HepG2 (cell line): ENCODE measurements around the gene NSD2. TPM values are rescaled to one million over a fixed set of nuclear protein-coding genes. Genes with fewer than 3 reads are reported as not detected.

ENCODE experiments used
- AKAP8 ChIP-seq: sonication (generic); formaldehyde crosslinking; IDR thresholded peaks from 2 replicates; pipeline ENCODE4 v1.5.1; 2020; ENCODE audit warnings: mild to moderate bottlenecking, missing genetic modification reagents
- ATF7 ChIP-seq, 2 experiments: fragments of 450-650 bp in 1 of 2; sonication (generic) in 1 of 2; formaldehyde crosslinking in 1 of 2; IDR thresholded peaks; 2 replicates each; pipeline versions ENCODE4 v1.4.0 to v1.6.1; 2016 to 2020; ENCODE audit warnings: antibody characterized with exemption in 1 of 2, mild to moderate bottlenecking in 1 of 2, missing genetic modification reagents in 1 of 2
- CBX2 ChIP-seq, 2 experiments: fragments of 200-600 bp in 1 of 2; sonication (generic); formaldehyde crosslinking in 1 of 2; IDR thresholded peaks; 2 replicates each; pipeline versions ENCODE4 v1.7.0 to v1.8.1; 2018 to 2022; ENCODE audit warnings: low read depth in 2 of 2, low read length in 1 of 2, mild to moderate bottlenecking in 1 of 2, missing genetic modification reagents in 1 of 2
- CENPX ChIP-seq: sonication (generic); formaldehyde crosslinking; IDR thresholded peaks from 2 replicates; pipeline ENCODE4 v1.9.0; 2021; ENCODE audit warnings: mild to moderate bottlenecking, missing genetic modification reagents, moderate library complexity
- EED ChIP-seq: sonication (generic); formaldehyde crosslinking; IDR thresholded peaks from 2 replicates; pipeline ENCODE4 v1.5.0; 2020; ENCODE audit warnings: mild to moderate bottlenecking, missing genetic modification reagents
- FOXA3 ChIP-seq: IDR thresholded peaks from 2 replicates; pipeline ENCODE4 v1.6.1; 2016; ENCODE audit warnings: missing genetic modification reagents, missing compliant biosample characterization
- HCFC1 ChIP-seq: fragments of 150-350 bp; IDR thresholded peaks from 2 replicates; pipeline ENCODE4 v1.6.1; 2014; ENCODE audit warnings: low read depth, low read length
- HDAC1 ChIP-seq: sonication (generic); formaldehyde crosslinking; IDR thresholded peaks from 2 replicates; pipeline ENCODE4 v1.5.1; 2020; ENCODE audit warnings: mild to moderate bottlenecking, missing genetic modification reagents
- MTA3 ChIP-seq: sonication (generic); formaldehyde crosslinking; IDR thresholded peaks from 2 replicates; pipeline ENCODE4 v1.4.0; 2020; ENCODE audit warnings: missing genetic modification reagents
- REPIN1 ChIP-seq: sonication (generic); formaldehyde crosslinking; IDR thresholded peaks from 2 replicates; pipeline ENCODE4 v1.8.0; 2022; ENCODE audit warnings: missing genetic modification reagents, low read depth, mild to moderate bottlenecking, borderline replicate concordance
- SATB2 ChIP-seq: sonication (generic); formaldehyde crosslinking; IDR thresholded peaks from 2 replicates; pipeline ENCODE4 v1.5.0; 2020; ENCODE audit warnings: missing genetic modification reagents
- SIX1 ChIP-seq: sonication (generic); formaldehyde crosslinking; IDR thresholded peaks from 2 replicates; pipeline ENCODE4 v1.4.0; 2020; ENCODE audit warnings: missing genetic modification reagents, borderline replicate concordance
- TCF7 ChIP-seq: sonication (generic); IDR thresholded peaks from 2 replicates; pipeline ENCODE4 v1.6.1; 2016; ENCODE audit warnings: antibody characterized with exemption, low read depth
- TEAD2 ChIP-seq: sonication (generic); formaldehyde crosslinking; IDR thresholded peaks from 2 replicates; pipeline ENCODE4 v1.9.0; 2021; ENCODE audit warnings: missing genetic modification reagents
- ZMYM3 ChIP-seq: sonication (generic); formaldehyde crosslinking; IDR thresholded peaks from 2 replicates; pipeline ENCODE4 v1.5.1; 2020; ENCODE audit warnings: mild to moderate bottlenecking, missing genetic modification reagents
- ZNF468 ChIP-seq: sonication (generic); formaldehyde crosslinking; IDR thresholded peaks from 2 replicates; pipeline ENCODE4 v1.8.0; 2022; ENCODE audit warnings: mild to moderate bottlenecking, moderate library complexity, missing genetic modification reagents
- ZNF746 ChIP-seq: sonication (generic); formaldehyde crosslinking; IDR thresholded peaks from 2 replicates; pipeline ENCODE4 v1.8.0; 2022; ENCODE audit warnings: mild to moderate bottlenecking, missing genetic modification reagents
- ZNF788 ChIP-seq: sonication (generic); formaldehyde crosslinking; IDR thresholded peaks from 2 replicates; pipeline ENCODE4 v1.5.0; 2020; ENCODE audit warnings: mild to moderate bottlenecking, missing genetic modification reagents, borderline replicate concordance
- polyA plus RNA-seq, 8 experiments: library from polyadenylated mRNA; depleted of rRNA in 3 of 8; stranded (reverse) in 7 of 8; unstranded in 1 of 8; fragments of >200 nt; fragmentation: Illumina TruSeq in 4 of 8; extraction: Trizol in 4 of 8; gene quantifications; 2 replicates each; pipeline versions ENCODE4 v1.2.1 to v1.2.3, GENCODE V29; 2011 to 2016; ENCODE audit warnings: low read depth in 4 of 8, missing spikeins in 1 of 8, mixed read lengths in 1 of 8; ENCODE audit not compliant: insufficient read depth in 1 of 8
- total RNA-seq, 5 experiments: library from RNA; depleted of rRNA; stranded (reverse); fragments of >200 nt; fragmentation: Illumina TruSeq; extraction: Trizol; gene quantifications; 2 replicates each; pipeline ENCODE4 v1.2.3, GENCODE V29; 2016; ENCODE audit warnings: low read depth in 1 of 5
- TF ChIP-seq, protein P1 (sequence below): sonication (generic); formaldehyde crosslinking; IDR thresholded peaks from 2 replicates; pipeline ENCODE4 v1.5.0; 2020; ENCODE audit warnings: mild to moderate bottlenecking, missing genetic modification reagents, borderline replicate concordance
- TF ChIP-seq, protein P2 (sequence below): IDR thresholded peaks from 2 replicates; pipeline ENCODE4 v1.6.1; 2016; ENCODE audit warnings: mild to moderate bottlenecking

Gene NSD2
- total and polyA plus RNA-seq, 2 of the 13 experiments (the other 11 are each of a cell fraction or from before 2014, with no cell fraction given) = 22.0 to 65.9 TPM

DNA sequence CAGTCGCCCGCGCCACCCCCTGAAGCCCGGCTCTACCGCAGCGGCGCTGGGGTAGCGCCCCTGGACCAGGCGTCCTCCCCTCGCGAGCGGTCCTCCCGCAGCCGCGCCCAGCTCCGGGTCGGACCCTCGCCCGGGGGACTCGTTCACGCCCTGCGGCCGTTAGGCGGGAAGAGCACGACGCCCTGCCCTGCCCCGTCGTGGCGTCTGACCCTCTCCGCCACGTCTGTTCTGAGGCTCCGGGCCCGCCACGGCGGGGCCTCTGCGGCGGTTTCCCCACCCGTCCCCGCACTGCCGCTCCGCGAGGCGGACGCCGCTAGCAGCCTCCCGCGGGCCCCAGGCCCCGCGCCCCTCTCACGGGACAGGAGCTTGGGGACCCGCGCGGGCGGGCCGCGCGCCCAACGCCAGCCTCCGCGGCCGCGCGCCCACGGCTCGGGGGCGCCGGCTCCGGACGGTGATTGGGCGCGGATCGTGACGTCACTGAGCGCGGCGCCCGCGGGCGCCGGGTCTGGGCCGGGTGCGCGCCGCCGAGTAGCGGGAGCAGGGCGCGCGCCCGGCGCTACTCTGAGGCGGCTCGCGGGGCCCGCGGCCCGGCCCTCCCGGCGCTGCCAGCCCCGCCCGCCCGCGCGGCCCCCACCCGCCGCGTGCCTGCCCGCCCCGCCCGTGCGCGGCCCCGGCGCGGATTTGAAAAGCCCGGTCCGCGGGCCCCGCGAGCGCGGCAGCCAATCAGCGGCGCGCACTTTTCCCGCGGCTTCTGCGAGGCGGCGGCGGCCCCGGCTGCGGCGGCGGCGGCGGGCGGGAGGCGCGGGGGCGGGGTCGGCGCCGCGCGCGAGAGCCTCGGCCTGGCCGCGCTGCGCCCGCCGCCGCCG is at the start of gene NSD2 (continued):
- TF ChIP-seq, protein P1, sequence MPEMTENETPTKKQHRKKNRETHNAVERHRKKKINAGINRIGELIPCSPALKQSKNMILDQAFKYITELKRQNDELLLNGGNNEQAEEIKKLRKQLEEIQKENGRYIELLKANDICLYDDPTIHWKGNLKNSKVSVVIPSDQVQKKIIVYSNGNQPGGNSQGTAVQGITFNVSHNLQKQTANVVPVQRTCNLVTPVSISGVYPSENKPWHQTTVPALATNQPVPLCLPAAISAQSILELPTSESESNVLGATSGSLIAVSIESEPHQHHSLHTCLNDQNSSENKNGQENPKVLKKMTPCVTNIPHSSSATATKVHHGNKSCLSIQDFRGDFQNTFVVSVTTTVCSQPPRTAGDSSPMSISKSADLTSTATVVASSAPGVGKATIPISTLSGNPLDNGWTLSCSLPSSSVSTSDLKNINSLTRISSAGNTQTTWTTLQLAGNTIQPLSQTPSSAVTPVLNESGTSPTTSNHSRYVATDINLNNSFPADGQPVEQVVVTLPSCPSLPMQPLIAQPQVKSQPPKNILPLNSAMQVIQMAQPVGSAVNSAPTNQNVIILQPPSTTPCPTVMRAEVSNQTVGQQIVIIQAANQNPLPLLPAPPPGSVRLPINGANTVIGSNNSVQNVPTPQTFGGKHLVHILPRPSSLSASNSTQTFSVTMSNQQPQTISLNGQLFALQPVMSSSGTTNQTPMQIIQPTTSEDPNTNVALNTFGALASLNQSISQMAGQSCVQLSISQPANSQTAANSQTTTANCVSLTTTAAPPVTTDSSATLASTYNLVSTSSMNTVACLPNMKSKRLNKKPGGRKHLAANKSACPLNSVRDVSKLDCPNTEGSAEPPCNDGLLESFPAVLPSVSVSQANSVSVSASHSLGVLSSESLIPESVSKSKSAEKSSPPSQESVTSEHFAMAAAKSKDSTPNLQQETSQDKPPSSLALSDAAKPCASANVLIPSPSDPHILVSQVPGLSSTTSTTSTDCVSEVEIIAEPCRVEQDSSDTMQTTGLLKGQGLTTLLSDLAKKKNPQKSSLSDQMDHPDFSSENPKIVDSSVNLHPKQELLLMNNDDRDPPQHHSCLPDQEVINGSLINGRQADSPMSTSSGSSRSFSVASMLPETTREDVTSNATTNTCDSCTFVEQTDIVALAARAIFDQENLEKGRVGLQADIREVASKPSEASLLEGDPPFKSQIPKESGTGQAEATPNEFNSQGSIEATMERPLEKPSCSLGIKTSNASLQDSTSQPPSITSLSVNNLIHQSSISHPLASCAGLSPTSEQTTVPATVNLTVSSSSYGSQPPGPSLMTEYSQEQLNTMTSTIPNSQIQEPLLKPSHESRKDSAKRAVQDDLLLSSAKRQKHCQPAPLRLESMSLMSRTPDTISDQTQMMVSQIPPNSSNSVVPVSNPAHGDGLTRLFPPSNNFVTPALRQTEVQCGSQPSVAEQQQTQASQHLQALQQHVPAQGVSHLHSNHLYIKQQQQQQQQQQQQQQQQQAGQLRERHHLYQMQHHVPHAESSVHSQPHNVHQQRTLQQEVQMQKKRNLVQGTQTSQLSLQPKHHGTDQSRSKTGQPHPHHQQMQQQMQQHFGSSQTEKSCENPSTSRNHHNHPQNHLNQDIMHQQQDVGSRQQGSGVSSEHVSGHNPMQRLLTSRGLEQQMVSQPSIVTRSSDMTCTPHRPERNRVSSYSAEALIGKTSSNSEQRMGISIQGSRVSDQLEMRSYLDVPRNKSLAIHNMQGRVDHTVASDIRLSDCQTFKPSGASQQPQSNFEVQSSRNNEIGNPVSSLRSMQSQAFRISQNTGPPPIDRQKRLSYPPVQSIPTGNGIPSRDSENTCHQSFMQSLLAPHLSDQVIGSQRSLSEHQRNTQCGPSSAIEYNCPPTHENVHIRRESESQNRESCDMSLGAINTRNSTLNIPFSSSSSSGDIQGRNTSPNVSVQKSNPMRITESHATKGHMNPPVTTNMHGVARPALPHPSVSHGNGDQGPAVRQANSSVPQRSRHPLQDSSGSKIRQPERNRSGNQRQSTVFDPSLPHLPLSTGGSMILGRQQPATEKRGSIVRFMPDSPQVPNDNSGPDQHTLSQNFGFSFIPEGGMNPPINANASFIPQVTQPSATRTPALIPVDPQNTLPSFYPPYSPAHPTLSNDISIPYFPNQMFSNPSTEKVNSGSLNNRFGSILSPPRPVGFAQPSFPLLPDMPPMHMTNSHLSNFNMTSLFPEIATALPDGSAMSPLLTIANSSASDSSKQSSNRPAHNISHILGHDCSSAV (CRISPR knock-in tag) = no peak
- TF ChIP-seq TEAD2 (CRISPR knock-in tag) (peak; percentile 51; the same call in 1 of the 2 replicates), ZMYM3 (CRISPR knock-in tag) (no peak), HDAC1 (CRISPR knock-in tag) (peak; percentile 64; the same call in 1 of the 2 replicates), EED (CRISPR knock-in tag) (peak; percentile 95; the same call in 1 of the 2 replicates), ZNF788 (CRISPR knock-in tag) (peak; percentile 81), ATF7 (IDR thresholded peaks at IDR 0.05) (no peak), ATF7 (CRISPR knock-in tag; IDR thresholded peaks at IDR 0.05) (peak; percentile 35; the same call in 1 of the 2 replicates), REPIN1 (CRISPR knock-in tag) (peak; percentile 49; the same call in 1 of the 2 replicates), CBX2 (IDR thresholded peaks at IDR 0.05; ENCODE audit: low read depth, low read length) (no peak), CBX2 (CRISPR knock-in tag; IDR thresholded peaks at IDR 0.05; ENCODE audit: low read depth) (no peak), TCF7 (no peak), ZNF746 (peak; percentile 66; the same call in 1 of the 2 replicates), MTA3 (CRISPR knock-in tag) (no peak), SIX1 (CRISPR knock-in tag) (no peak), ZNF468 (CRISPR knock-in tag) (0 out of 2 replicates have a peak, but pooled peaks have one; percentile 80), AKAP8 (CRISPR knock-in tag) (no peak; the same call in 1 of the 2 replicates), FOXA3 (no peak), HCFC1 (no peak), SATB2 (CRISPR knock-in tag) (no peak; the same call in 1 of the 2 replicates), CENPX (CRISPR knock-in tag) (no peak)
- TF ChIP-seq, protein P2, sequence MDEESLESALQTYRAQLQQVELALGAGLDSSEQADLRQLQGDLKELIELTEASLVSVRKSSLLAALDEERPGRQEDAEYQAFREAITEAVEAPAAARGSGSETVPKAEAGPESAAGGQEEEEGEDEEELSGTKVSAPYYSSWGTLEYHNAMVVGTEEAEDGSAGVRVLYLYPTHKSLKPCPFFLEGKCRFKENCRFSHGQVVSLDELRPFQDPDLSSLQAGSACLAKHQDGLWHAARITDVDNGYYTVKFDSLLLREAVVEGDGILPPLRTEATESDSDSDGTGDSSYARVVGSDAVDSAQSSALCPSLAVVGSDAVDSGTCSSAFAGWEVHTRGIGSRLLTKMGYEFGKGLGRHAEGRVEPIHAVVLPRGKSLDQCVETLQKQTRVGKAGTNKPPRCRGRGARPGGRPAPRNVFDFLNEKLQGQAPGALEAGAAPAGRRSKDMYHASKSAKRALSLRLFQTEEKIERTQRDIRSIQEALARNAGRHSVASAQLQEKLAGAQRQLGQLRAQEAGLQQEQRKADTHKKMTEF = peak; percentile 84; the same call in 1 of the 2 replicates
